ENCODE data around the gene KCNK17.

KCNK17 gene

DNA sequence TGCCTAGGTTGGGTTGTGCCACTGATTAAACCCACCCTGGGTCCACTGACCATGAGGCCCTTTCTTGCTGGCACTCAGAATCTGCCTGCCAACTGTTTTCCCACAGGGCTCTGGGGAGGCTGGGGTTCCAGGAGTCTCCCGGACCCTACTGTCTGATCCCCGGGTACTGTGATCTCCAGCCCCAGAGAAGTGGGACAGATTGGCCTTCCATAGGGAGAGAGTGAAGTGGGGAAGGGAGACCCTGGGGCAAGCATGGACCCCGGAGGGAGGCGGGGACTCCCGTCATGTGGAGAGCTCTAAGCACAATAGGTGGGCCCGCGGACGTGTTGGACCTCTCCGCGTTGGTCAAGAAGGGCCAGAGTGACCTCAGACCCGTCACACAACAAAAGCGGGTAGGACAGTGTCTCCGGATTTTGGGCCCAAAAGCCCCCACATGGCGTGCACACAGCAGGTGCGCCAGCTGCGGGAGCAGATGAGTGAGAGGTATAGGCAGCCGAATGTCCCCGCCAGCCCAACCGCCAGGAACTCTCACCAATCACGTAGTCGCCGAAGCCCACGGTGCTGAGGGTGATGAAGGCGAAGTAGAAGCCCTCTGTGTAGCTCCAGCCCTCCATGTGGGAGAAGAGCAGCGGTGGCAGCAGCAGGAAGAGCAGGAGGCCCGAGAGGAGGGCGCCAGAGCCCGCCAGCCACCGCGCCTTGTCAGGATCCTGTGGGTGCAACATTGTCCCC, 10.6 kb downstream of the KCNK17 start:
- in situ Hi-C loops (cut with MboI; ENCODE audit: low sequenced_read_pairs, unreplicated experiment): loop anchor here (5.0 to 10.0 kb wide), 2 partner anchors 136 to 309 kb away; no protein-coding TSS in a partner anchor
- no peak for TF ChIP-seq CTCF (IDR thresholded peaks at IDR 0.05; ENCODE audit: borderline replicate concordance, control extremely low read depth, extremely low read depth, insufficient read depth, missing control alignments)
- DNase-seq (ENCODE audit: low spot score): no peak

DNA sequence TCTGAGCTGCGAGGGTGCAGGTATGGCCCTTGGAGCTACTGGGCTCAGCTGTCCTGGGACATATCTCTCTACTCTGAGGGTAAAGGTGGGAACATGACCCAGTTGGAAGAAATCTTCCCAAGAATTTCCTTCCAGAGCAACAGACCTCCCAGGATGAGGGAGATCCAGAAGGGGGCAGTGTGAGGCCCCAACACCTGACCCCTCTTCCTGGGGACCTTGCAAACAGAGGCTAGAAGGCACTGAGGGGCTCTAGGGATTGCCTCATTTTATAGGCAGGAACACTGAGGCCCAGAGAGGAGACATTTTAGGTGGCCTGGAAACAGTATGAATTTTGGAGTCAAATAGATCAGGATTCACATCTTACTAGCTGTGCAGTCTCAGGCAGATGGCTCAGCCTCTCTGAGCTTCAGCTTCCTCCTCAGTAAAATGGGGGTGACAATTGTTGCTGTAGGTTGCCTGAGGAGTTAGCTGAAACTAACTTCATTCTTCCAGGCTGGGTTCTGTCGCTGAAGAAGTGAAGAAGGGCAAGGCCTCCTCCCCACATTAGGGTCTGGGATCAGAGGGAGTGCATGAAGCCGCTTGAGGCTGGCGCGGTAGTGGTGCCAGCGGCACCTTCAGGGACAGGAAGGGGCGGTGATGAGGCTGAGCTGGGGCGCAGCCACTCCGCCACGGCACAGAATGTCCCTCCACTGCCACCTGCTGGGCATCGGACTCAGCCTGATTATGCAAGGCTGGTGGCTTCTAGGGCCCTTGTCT, 11.4 kb downstream of the KCNK17 start:
- TF ChIP-seq CTCF (IDR thresholded peaks at IDR 0.05; ENCODE audit: borderline replicate concordance, control extremely low read depth, extremely low read depth, insufficient read depth, missing control alignments): peak; percentile 90
- in situ Hi-C loops (cut with MboI; ENCODE audit: low sequenced_read_pairs, unreplicated experiment): loop anchor here (5.0 to 10.0 kb wide), 2 partner anchors 136 to 308 kb away; no protein-coding TSS in a partner anchor

DNA sequence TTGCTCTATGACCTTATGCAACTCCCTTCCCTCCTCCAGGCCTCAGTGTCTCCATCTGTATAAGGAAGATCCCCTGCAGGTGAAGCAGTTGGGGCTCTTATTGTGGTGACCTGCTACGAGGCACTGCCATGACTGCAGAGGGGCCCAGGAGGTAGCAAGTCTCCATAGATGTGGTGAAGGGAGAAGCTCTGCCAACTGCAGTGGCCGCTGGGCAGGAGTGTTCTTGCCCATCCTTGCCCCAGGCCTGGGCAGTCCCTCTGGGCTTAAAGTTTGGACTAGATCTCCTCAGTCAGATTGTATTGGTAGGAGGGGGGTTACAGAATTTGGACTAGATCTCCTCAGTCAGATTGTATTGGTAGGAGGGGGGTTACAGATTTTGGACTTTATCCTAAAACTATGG, 12.2 kb downstream of the KCNK17 start:
- DNase-seq (ENCODE audit: low spot score): no peak
- no peak for TF ChIP-seq CTCF (IDR thresholded peaks at IDR 0.05; ENCODE audit: borderline replicate concordance, control extremely low read depth, extremely low read depth, insufficient read depth, missing control alignments)
- in situ Hi-C loops (cut with MboI; ENCODE audit: low sequenced_read_pairs, unreplicated experiment): loop anchor here (5.0 to 10.0 kb wide), 2 partner anchors 135 to 307 kb away; no protein-coding TSS in a partner anchor

More for the DNA sequence above, 11.4 kb downstream of the KCNK17 start:
- DNase-seq (ENCODE audit: low spot score): peak; percentile 93

GRCh38 chr6:39301606-39302005, 12.6 kb downstream of the KCNK17 start:
- TF ChIP-seq CTCF (IDR thresholded peaks at IDR 0.05; ENCODE audit: borderline replicate concordance, control extremely low read depth, extremely low read depth, insufficient read depth, missing control alignments): no peak
- no peak for DNase-seq (ENCODE audit: low spot score)
- in situ Hi-C loops (cut with MboI; ENCODE audit: low sequenced_read_pairs, unreplicated experiment): loop anchor here (5.0 to 10.0 kb wide), 2 partner anchors 134 to 307 kb away; no protein-coding TSS in a partner anchor

- DNase-seq (ENCODE audit: low spot score): no peak
- no peak for TF ChIP-seq CTCF (IDR thresholded peaks at IDR 0.05; ENCODE audit: borderline replicate concordance, control extremely low read depth, extremely low read depth, insufficient read depth, missing control alignments)
- in situ Hi-C loops (cut with MboI; ENCODE audit: low sequenced_read_pairs, unreplicated experiment): loop anchor here (5.0 to 10.0 kb wide), 2 partner anchors 133 to 306 kb away; no protein-coding TSS in a partner anchor
Observed at GRCh38 chr6:39300739-39301138, 13.5 kb downstream of the KCNK17 start.

DNA sequence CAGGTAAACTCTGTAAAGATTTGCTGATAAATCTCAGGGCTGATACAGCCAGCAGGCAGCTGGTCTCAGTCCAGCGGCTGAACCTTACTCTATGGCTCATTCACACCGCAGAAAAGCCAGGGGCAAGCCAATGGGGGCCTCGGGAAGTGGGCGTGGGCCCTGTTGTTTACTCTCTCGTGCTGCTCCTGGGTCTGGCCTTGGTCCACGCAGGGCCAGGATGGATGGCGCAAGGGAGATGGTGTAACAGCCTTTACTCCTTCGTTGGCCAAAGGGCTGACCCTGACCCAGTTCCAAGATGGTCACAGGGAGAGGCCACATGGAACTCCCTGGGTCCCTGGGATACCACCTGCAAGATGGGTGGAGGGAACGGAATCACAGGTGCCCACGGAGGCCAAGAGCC, 16.2 kb downstream of the KCNK17 start:
- in situ Hi-C loops (cut with MboI; ENCODE audit: low sequenced_read_pairs, unreplicated experiment): no loop called here
- DNase-seq (ENCODE audit: low spot score): no peak
- TF ChIP-seq CTCF (IDR thresholded peaks at IDR 0.05; ENCODE audit: borderline replicate concordance, control extremely low read depth, extremely low read depth, insufficient read depth, missing control alignments): no peak
